Retina (tissue), 1 donor: Measurements from ENCODE around the gene NGLY1.

Experiments used
- DNase-seq: peaks from one replicate; pipeline ENCODE4 v3.0.0-alpha.2; 2016

The NGLY1 gene

DNA sequence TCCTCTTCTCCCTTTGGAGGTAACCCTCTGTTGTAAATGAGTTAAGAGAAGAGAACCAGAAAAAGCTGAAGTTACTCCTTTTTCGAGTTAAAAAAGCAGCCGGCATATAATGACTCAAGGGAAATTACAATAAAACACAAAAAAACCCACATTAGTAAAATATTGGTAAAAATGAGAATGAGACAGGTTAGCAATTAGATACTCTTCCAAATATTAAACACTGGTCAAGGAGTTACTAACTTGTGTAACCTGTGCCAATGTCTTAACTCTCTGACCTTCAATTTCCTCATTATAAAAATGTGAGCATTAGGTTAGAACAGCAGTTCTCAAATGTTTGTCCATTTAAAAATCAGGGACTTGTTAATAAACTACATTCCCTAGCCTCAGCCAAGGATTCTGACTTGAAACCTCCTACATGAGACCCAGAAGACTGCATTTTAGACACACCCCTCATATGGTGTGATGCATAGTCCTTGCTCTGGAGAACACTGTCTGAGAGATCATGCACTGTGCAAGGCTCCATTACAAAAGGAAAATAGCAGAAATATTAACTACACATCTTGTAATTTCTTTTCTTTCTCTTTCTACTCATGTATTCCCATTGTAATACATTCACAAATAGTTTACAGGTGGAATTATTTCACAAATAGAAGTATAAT lies 75.8 kb downstream of the NGLY1 start:
- DNase-seq = no peak

DNA sequence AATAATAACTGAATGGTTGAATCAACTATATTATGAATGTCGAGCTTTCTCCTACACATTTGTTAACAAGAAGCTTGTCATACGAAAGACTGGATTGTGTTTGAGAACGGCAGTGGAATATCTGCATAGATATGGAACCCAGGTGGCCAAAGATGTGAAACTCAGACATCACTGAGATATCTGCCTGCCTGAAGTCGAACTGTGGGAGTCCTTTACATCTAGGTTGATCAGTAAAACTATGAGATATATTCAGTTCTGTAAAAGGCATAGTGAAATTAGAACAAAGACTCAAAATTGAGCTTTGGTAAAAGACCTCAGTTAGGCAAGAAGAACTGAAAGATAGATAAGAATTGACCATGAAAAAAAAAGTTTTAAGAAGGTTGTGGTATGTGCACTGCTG lies 77.0 kb downstream of the NGLY1 start:
- no peak for DNase-seq

DNA sequence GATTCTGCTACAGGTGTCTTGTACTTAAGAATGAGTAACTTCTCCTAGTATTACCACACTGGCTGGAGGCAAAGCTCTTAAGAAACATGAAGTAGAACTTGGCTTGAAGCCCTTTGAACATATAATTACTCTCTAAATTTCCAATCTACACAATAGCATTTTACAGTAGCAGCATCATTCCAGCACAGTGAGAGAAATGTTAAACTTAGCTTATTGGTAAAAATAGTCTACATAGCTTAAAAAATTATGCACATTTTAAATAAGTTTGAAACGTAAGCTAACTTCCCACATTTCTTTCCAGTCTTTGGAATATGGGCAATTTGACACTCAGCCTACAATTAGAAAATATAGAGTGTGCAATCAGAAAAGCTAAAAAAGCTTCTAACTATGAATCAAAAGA lies 85.7 kb downstream of the NGLY1 start:
- no peak for DNase-seq

DNA sequence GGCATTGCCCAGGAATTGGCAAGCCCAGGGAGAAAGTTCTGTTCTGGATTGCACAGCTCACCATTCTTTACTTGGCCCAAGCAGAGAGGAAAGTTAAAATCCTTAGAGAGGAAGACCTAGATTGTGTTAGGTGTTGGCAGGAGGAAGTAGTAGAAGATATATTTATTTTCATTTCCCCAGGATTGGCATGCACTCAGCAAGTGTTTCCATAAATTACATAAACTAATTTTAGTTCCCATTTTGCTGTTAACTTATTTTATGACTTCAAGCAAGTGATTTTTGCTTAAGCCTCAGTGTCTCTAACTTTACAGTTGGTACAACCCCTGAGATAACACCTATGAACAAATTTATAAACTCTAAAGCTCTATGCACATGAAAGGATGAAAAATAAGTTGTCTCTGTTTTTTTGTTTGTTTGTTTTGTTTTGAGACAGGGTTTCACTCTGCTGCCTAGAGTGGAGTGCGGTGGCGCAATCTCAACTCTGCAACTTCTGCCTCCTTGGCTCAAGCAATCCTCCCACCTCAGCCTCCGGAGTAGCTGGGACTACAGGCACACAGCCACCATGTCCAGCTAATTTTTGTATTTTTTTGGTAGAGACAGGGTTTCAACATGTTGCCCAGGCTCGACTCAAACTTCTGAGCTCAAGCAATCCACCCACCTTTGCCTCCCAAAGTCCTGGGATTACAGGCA lies 87.4 kb downstream of the NGLY1 start:
- no peak for DNase-seq

- DNase-seq = no peak
Measured at GRCh38 chr3:25693238-25693637, 90.0 kb downstream of the NGLY1 start.

- no peak for DNase-seq
Measured at GRCh38 chr3:25692341-25692740, 90.9 kb downstream of the NGLY1 start.

DNA sequence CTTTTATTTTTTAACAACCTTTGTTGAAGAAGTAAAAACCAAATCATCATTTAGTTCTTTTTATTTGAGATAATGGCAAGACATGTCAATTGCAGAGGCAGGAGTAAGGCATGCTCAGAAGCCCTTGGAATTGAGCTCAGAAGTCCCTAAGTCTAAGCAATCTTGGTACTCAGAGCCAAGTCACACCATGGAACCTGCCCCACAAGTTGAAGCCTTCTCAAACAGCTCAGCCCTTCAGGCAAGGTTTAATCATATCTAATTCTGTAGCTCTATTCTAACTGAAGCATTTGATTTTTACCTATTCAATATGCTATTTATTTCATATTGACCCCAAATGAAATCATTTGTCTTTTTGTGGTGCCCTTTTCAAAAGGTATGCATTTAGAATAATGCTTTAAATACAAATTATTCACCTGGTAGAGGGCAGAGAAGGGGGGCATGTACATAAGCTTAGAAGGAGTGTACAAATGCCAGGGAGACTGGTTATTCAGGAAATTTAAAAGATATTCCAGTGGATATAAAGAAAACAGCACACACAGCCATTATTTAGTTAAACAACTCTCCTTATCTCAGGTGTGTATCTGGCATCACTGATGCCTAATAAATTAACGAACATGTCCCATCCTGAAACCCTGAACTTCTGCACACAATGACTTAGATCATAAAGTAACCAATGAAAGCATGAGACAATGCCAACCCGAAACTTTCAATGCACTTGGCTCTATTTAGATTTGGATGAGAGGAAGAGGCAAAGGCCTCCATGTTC lies 92.3 kb downstream of the NGLY1 start:
- no peak for DNase-seq

DNA sequence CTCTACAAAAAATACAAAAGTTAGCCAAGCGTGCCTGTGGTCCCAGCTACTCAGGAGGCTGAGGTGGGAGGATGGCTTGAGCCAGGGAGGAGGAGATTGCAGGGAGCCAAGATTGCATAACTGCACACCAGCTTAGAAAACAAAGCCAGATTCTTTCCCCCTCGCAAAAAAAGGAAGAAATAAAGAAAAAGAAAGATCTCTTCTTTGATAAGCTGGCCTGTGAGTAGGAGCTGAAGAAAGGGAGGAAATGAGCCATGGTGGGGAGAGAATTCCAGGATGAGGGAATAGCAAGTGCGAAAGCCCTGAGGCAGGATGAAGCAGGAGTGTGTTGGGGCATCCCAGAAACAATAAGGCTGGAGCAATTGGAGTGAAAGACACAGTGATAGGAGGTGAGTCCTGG lies 94.0 kb downstream of the NGLY1 start:
- DNase-seq = no peak

DNA sequence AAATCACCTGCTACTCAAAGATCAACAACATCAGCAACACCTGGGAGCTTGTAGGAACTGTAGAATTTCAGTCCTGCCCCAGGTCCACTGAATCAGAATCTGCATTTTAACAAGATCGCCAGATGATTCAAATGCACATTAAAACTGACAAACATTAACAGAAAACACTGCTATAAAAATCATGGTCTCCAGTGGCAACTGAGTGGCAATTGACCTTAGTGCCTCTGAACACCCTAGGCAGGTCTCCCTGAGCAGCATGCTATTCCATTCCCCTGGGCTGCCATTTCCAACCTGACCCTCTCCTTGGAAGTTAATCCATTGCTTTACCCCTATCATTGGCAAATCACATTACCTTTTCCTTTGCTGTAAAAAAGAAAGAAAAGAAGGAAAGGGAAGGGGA lies 95.5 kb downstream of the NGLY1 start:
- DNase-seq = no peak

DNA sequence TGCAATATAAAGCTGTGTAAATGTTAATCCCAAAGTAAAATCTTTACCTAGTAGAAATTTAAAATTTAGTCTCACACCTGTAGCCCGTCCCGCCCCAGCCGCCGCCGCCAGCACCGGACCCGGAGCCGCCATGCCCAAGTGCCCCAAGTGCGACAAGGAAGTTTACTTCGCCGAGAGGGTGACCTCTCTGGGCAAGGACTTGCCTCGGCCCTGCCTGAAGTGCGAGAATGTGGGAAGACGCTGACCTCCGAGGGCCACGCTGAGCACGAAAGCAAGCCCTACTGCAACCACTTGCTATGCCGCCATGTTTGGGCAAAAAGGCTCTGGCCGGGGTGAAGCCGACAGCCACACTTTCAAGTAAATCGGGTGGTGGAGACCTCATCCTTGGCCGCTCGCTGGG lies 96.5 kb downstream of the NGLY1 start:
- no peak for DNase-seq

GRCh38 chr3:25683882-25684281 lies 99.4 kb downstream of the NGLY1 start:
- no peak for DNase-seq

- no peak for DNase-seq
Measured at GRCh38 chr3:25683410-25683809, 99.8 kb downstream of the NGLY1 start.

- no peak for DNase-seq
Measured at GRCh38 chr3:25679642-25680302, 103.5 kb downstream of the NGLY1 start.

DNA sequence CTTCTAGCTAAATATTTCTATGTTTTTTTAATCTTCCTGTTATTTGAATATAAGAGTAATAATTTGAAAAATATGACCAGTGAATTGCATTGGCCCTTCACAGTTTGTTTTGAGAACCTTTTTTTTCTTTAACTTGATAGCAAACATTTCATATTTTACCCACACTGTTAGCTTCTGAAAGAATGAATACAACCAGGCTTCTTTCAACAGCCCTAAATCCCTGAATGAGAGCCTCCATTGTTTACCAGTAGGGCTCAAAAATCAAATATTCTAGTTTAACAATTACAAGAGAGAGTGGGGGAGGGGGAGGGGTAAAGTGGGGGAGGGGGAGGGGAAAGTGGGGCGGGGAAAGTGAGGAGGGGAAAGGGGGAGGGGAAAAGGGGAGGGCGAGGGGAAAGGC lies 104.1 kb downstream of the NGLY1 start:
- no peak for DNase-seq

- no peak for DNase-seq
Measured at GRCh38 chr3:25678581-25678980, 104.7 kb downstream of the NGLY1 start.

DNA sequence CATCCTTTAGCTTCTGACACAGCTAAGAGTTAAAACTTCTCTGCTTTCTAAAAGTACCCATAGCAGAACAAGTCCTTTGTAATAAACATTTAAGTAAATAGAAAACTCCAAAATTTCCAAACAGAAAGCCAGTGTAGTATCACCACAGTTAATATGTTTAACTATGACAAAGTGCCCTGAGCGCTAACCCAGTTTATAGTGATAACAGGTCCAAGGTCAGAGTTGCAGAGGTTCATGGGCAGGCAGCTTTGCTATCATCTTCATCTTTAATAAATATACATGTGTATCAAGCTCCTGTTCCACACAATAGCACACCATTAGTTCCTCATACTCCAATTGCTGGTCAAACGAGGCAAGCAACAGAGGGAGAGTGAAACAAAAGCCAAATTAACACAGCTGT lies 106.1 kb downstream of the NGLY1 start:
- DNase-seq = no peak

DNA sequence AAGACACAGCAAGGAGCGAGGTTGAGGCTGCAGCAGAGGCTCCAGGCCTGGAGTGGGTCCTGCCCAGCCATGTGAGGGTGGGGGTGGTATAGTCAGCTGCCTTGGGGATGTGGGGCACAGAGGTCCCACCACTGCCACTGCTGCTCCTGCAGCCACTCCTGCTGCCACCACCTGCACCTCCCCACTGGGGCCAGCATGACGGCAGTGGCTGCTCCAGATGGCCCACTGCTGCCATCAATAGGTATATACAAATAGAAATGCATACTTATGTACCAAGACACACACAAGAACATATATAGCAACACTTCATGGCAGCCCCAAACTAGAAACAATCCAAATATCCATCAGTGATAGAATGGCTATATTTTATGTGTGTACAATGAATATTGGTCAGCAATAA lies 108.6 kb downstream of the NGLY1 start:
- DNase-seq = no peak

DNA sequence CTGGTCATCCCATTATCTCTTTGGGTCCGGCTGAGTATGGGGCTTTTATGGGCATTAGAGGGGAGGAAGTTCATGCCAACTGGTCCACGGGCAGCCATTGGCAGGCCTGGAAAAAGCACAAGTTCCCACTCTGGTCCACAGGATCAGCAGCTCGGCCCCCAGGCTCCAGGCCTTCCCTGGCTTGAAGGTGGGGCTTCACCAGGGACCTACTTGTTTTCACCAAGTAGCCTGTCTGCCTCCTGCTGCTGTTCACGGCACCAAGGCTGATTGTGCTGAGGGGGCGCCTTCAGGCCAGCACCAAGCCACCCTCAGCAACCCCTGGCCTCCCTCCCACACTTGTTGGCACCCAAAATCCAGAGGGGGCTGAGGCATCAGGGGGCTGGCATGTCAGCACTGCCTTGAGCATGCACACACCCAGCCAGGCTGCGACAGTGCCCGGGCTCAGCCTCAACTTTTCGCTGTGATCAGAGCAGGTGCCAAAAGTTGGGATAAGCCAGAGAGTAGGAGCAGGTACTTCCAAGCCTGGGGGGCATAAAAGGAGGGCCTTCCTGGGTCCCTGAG lies 109.4 kb downstream of the NGLY1 start:
- no peak for DNase-seq
